ENCODE results near the gene LSM7. TPM values are rescaled to one million over a fixed set of nuclear protein-coding genes. Genes with fewer than 3 reads are reported as not detected.
"Not testable (repeated sequence)": the region's sequence is repeated elsewhere in the genome, so short reads cannot be mapped to it uniquely, and the experiment has no call there.

Gene LSM7
- total RNA-seq, 4 donors from 2014 or later = 57.2 to 140 (median 94.9) TPM

DNA sequence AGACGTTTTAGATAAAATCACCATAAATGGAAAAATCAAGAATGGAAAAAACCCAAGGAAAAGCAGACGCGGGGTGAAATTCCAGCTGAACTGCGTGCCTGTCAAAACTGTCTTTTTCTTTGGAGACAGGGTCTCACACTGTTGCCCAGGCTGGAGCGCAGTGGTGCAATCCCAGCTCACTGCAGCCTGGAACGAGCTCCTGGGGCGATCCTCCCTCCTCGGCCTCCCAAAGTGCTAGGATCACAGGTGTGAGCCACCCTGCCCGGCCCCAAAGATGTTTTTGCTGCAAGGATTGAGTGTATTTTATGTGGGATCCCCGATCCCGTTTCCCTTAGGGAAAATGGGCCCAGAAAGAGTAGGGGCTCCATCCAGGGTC is 45.5 kb downstream of the LSM7 start:
- H3K4me3 ChIP-seq (ENCODE audit: low read depth, poor library complexity, severe bottlenecking) = no peak overlapping the region
- DNase-seq (ENCODE audit: low spot score in 2 of 2) = no peak
- WGBS, 2 donors = 80 to 84% methylated on average over 11 of the region's 11 CpGs
- TF ChIP-seq POLR2A (IDR thresholded peaks at IDR 0.05) = no peak
- TF ChIP-seq, protein P1, sequence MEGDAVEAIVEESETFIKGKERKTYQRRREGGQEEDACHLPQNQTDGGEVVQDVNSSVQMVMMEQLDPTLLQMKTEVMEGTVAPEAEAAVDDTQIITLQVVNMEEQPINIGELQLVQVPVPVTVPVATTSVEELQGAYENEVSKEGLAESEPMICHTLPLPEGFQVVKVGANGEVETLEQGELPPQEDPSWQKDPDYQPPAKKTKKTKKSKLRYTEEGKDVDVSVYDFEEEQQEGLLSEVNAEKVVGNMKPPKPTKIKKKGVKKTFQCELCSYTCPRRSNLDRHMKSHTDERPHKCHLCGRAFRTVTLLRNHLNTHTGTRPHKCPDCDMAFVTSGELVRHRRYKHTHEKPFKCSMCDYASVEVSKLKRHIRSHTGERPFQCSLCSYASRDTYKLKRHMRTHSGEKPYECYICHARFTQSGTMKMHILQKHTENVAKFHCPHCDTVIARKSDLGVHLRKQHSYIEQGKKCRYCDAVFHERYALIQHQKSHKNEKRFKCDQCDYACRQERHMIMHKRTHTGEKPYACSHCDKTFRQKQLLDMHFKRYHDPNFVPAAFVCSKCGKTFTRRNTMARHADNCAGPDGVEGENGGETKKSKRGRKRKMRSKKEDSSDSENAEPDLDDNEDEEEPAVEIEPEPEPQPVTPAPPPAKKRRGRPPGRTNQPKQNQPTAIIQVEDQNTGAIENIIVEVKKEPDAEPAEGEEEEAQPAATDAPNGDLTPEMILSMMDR (IDR thresholded peaks at IDR 0.05) = no peak
- intact Hi-C loops (cut with DNase I; ENCODE audit: low total_unique reads) = no loop called here

DNA sequence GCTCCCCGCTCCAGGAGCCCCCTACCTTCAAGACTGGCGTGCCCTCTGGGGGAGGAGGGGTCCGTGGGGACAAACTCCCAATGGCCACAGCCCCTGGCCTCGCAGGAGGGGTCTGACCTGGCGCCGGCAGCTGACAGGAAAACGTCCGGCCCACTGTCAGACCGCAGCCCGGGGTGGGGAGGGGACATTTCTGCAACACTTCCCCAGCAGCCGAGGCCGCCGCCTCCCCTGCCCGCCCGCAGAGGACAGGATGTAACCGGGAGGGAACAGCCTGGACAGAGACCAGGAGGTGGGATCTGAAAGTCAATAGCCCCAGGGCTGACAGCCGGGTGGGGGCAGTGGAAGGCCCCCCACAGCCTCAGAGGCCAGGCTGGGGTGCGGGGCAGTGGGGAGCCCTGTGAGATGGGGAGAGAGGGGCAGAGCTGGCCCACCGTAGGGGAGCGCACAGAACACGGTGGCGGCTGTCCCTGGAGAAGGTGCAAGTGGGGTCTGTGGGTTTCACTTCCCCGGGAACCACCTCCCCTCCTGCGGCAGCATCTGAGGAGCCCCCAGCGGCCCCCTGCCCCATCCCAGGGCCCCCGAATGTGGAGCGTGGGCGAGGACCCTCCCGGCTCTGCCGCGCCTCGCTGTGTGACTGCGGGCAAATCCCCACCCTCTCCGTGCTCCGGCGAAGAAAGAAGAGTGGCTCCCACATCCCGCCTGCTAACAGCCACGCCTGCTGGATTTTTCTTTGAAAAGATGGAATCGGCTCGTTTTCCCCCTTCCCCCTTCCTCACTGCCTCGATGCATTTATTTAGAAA is 46.1 kb downstream of the LSM7 start, which contains the start of gene PEAK3:
Gene PEAK3 (minus strand): TSS at position 114 of the 800 bp plus-strand sequence. CDS start 1,244 bp downstream, outside the sequence.
- TF ChIP-seq, protein P1 (IDR thresholded peaks at IDR 0.05) = no peak
- intact Hi-C loops (cut with DNase I; ENCODE audit: low total_unique reads) = no loop called here
- peak; percentile 66 to 96 for DNase-seq (ENCODE audit: low spot score in 2 of 2)
- 35 to 40% methylated on average over 25 of the region's 41 CpGs for WGBS, 2 donors
- no peak within 1 kb of the TSS for H3K4me3 ChIP-seq (ENCODE audit: low read depth, poor library complexity, severe bottlenecking)

DNA sequence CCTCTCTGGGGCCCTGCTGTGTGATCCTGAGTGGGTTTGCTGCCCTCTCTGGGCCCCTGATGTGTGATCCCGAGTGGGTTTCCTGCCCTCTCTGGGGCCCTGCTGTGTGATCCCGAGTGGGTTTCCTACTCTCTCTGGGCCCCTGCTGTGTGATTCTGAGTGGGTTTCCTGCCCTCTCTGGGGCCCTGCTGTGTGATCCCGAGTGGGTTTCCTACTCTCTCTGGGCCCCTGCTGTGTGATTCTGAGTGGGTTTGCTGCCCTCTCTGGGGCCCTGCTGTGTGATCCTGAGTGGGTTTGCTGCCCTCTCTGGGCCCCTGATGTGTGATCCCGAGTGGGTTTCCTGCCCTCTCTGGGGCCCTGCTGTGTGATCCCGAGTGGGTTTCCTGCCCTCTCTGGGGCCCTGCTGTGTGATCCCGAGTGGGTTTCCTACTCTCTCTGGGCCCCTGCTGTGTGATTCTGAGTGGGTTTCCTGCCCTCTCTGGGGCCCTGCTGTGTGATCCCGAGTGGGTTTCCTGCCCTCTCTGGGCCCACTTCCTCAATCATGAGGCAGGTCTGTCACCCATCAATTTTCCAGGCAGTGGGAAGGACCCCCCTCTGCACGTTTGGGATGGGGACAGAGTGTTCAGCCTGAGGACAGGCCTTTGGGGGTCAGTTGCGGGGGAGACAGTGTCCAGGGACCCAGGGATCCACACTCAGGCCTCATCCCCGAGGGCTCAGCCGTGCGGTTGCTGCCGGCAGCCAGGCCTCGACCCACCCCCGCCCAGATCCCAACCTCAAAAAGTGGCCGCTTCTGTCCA is 46.9 kb downstream of the LSM7 start:
- intact Hi-C loops (cut with DNase I; ENCODE audit: low total_unique reads); H3K4me3 ChIP-seq (ENCODE audit: low read depth, poor library complexity, severe bottlenecking); DNase-seq (ENCODE audit: low spot score in 2 of 2): not testable (repeated sequence)
- 27 to 45% methylated on average over 4 to 15 of the region's 16 CpGs for WGBS, 2 donors

DNA sequence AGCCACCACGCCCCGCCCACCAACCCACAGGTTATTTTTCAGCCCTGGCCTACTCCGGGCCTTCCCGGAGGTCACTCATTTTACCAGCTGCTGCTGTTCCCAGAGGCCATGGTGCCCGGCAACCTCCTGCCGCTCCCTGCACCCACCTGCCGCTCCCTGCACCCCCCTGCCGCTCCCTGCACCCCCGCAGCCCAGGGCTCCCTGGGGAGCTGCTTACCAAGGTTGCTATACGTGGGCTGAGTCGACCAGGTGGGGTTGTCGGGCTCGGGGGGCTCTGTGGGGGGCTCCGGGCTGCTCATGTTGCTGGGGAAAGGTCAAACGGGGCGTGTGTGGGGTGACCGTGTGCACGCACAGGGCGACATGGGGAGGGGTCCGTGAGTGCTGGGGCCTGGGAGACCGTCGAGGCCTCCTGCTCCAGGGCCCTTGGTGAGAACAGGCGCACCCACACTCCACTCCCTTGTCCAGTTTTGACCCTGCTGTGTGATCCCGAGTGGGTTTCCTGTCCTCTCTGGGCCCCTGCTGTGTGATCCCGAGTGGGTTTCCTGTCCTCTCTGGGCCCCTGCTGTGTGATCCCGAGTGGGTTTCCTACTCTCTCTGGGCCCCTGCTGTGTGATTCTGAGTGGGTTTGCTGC is 47.6 kb downstream of the LSM7 start:
- TF ChIP-seq POLR2A (IDR thresholded peaks at IDR 0.05) = no peak
- TF ChIP-seq, protein P1 (IDR thresholded peaks at IDR 0.05) = no peak
- H3K4me3 ChIP-seq (ENCODE audit: low read depth, poor library complexity, severe bottlenecking) = no peak overlapping the region
- DNase-seq (ENCODE audit: low spot score in 2 of 2) = no peak
- whole genome bisulfite sequencing, 2 donors = 83 to 89% methylated on average over 24 to 26 of the region's 26 CpGs
- intact Hi-C loops (cut with DNase I; ENCODE audit: low total_unique reads) = no loop called here

DNA sequence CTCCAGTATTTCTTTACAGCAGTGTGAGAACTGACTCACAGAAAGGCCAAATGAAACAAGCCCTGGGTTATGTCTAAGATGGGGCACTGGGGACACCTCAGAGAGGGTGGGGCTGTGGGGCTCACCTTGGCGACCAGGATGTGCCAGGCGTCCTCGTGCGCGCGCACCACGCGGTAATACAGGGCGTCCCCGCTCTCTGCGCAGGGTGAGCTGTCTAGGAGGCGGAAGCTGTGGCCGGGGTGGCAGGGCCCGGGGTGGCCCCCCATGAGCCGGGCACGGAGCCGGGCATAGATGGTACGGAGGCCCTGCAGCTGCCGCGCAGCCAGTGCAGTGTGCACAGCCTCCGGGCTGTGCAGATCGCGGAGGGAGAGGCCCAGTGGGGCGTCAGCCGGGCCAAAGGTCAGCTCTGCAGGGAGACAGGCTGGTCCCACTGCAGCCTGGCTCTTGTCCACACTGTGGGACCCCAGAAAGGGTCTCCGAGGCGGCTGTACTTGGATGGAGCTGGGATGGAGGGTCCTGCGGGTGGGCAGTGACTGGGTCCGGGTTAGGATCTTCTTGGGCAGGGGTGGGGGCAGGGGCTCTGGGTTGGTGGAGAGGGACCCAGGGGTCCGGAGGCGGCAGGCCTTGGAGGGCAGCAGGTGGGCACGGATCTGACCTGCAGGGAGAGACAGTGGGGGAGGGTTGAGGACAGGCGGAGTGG is 49.8 kb downstream of the LSM7 start:
- WGBS, 2 donors = 85 to 90% methylated on average over 30 of the region's 33 CpGs
- H3K4me3 ChIP-seq (ENCODE audit: low read depth, poor library complexity, severe bottlenecking) = no peak overlapping the region
- no peak for TF ChIP-seq POLR2A (IDR thresholded peaks at IDR 0.05)
- TF ChIP-seq, protein P1 (IDR thresholded peaks at IDR 0.05) = no peak
- DNase-seq (ENCODE audit: low spot score in 2 of 2) = no peak
- intact Hi-C loops (cut with DNase I; ENCODE audit: low total_unique reads) = loop anchor here (10.0 kb wide), 2 partner anchors 116 to 124 kb away; partner anchors contain the start of gene AP3D1

All from lower leg skin (tissue), 4 donors.